SK-N-SH (cell line): ENCODE data around the gene SLCO6A1.

Experiments
- CHD2 ChIP-seq: fragments of 150-350 bp; IDR thresholded peaks from 2 replicates; pipeline ENCODE4 v1.6.1; 2018; ENCODE audit warnings: low read length; ENCODE audit not compliant: partially characterized antibody
- CTCF ChIP-seq: fragments of 200-600 bp; sonication (generic); IDR thresholded peaks from 2 replicates; pipeline ENCODE4 v1.6.1; 2017; ENCODE audit warnings: antibody characterized with exemption, mild to moderate bottlenecking, moderate library complexity
- EZH2phosphoT487 ChIP-seq: fragments of 200-600 bp; sonication (generic); IDR thresholded peaks from 2 replicates; pipeline ENCODE4 v1.6.1; 2017; ENCODE audit warnings: low read depth, mixed run types, mild to moderate bottlenecking, antibody characterized with exemption, moderate library complexity, borderline replicate concordance
- RAD21 ChIP-seq: IDR thresholded peaks from 2 replicates; pipeline ENCODE4 v1.6.1; 2012; ENCODE audit warnings: mild to moderate bottlenecking, low read length
- REST ChIP-seq: IDR thresholded peaks from 2 replicates; pipeline ENCODE4 v1.6.1; 2012; ENCODE audit warnings: mild to moderate bottlenecking, low read depth, low read length, moderate library complexity
- YY1 ChIP-seq: IDR thresholded peaks from 2 replicates; pipeline ENCODE4 v1.4.0; 2012; ENCODE audit warnings: low read depth, mild to moderate bottlenecking

DNA sequence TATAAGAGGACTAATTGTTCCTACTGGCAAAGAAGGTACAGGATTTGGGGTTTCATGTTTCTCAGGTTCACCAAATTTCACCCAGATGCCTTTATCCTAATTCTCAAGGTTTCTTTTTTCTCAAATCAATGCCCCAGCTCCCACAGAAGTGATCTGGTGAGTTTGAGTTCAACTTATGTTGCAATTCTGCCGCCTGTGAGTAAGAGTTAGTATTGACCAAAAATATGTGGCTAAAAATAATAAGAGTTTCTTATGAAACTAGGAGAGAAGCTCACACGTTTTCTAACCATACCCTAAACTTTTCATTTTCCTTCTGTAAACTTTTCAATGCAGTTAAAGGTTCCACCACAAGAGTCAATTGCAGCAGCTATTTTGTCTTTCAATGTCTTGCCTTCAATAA is 15.1 kb downstream of the SLCO6A1 start:
- TF ChIP-seq CTCF (no peak), RAD21 (no peak), YY1 (no peak), REST (no peak), EZH2phosphoT487 (no peak), CHD2 (no peak)
